GM12878 (cell line): ENCODE data around the gene HHLA2.

Experiments used
- ATF2 ChIP-seq: IDR thresholded peaks from 2 replicates; pipeline ENCODE4 v1.6.1; 2012; ENCODE audit warnings: low read length, inconsistent platforms
- ATF3 ChIP-seq: IDR thresholded peaks from 2 replicates; pipeline ENCODE4 v1.6.1; 2011; ENCODE audit warnings: low read depth, mild to moderate bottlenecking, low read length, moderate library complexity, borderline replicate concordance; ENCODE audit errors: extremely low read depth
- CREB1 ChIP-seq: IDR thresholded peaks from 2 replicates; pipeline ENCODE4 v1.6.1; 2012; ENCODE audit warnings: low read depth, mild to moderate bottlenecking, inconsistent platforms
- CREM ChIP-seq: IDR thresholded peaks from 2 replicates; pipeline ENCODE4 v1.6.1; 2014; ENCODE audit warnings: antibody characterized with exemption, low read depth
- CTCF ChIP-seq, 3 experiments: IDR thresholded peaks in 2 of 3; conservative IDR thresholded peaks in 1 of 3; 2 replicates each; pipeline ENCODE4 v1.5.1; 2011; ENCODE audit warnings: low read depth in 3 of 3, low read length in 3 of 3, mild to moderate bottlenecking in 3 of 3, control low read depth in 2 of 3, moderate library complexity in 2 of 3, inconsistent platforms in 1 of 3, mixed read lengths in 1 of 3; ENCODE audit not compliant: control insufficient read depth in 2 of 3, insufficient read depth in 1 of 3; ENCODE audit errors: extremely low read depth in 1 of 3
- EP300 ChIP-seq, 2 experiments: fragments of 150-350 bp in 1 of 2; IDR thresholded peaks; 2 replicates each; pipeline ENCODE4 v1.6.1; 2011 to 2012; ENCODE audit warnings: low read depth in 2 of 2, low read length in 2 of 2, borderline replicate concordance in 1 of 2, improper control_type of control experiment in 1 of 2, inconsistent platforms in 1 of 2; ENCODE audit not compliant: control insufficient read depth in 1 of 2
- EZH2 ChIP-seq: IDR thresholded peaks from 2 replicates; pipeline ENCODE4 v1.6.1; 2012; ENCODE audit warnings: low read depth, mild to moderate bottlenecking, control low read depth, inconsistent platforms, low read length, borderline replicate concordance; ENCODE audit not compliant: control insufficient read depth
- FOXK2 ChIP-seq: fragments of 450-650 bp; IDR thresholded peaks from 2 replicates; pipeline ENCODE4 v1.6.1; 2017; ENCODE audit warnings: mild to moderate bottlenecking, moderate library complexity
- HDAC2 ChIP-seq: fragments of 200-600 bp; sonication (generic); IDR thresholded peaks from 2 replicates; pipeline ENCODE4 v1.6.1; 2017
- NR2C1 ChIP-seq: fragments of 450-650 bp; IDR thresholded peaks from 2 replicates; pipeline ENCODE4 v1.6.1; 2017; ENCODE audit warnings: antibody characterized with exemption, mild to moderate bottlenecking, moderate library complexity
- PBX3 ChIP-seq: IDR thresholded peaks from 2 replicates; pipeline ENCODE4 v1.6.1; 2011; ENCODE audit warnings: mild to moderate bottlenecking, low read depth, low read length, moderate library complexity; ENCODE audit not compliant: insufficient replicate concordance
- PKNOX1 ChIP-seq: fragments of 450-650 bp; IDR thresholded peaks from 2 replicates; pipeline ENCODE4 v1.6.1; 2016; ENCODE audit warnings: mild to moderate bottlenecking
- SIN3A ChIP-seq: IDR thresholded peaks from 2 replicates; pipeline ENCODE4 v1.6.1; 2012; ENCODE audit warnings: low read depth, low read length, improper control_type of control experiment
- SRF ChIP-seq, 2 experiments: IDR thresholded peaks; 2 replicates each; pipeline ENCODE4 v1.6.1; 2011; ENCODE audit warnings: low read depth in 2 of 2, low read length in 2 of 2, mild to moderate bottlenecking in 1 of 2, moderate library complexity in 1 of 2

GRCh38 chr3:108401836-108402235 is 105.5 kb downstream of the HHLA2 start:
- TF ChIP-seq SRF (IDR thresholded peaks at IDR 0.05; ENCODE audit: low read depth in 2 of 2, low read length in 2 of 2), result no peak
- TF ChIP-seq CTCF (IDR thresholded peaks at IDR 0.05 in 2 of 3, conservative IDR thresholded peaks at IDR 0.05 in 1 of 3; ENCODE audit: control insufficient read depth in 2 of 3, extremely low read depth in 1 of 3, insufficient read depth in 1 of 3, low read depth in 3 of 3, low read length in 3 of 3), result no peak
- TF ChIP-seq ATF2, result no peak
- no peak for TF ChIP-seq PKNOX1
- TF ChIP-seq CREB1, result no peak
- no peak for TF ChIP-seq CREM
- no peak for TF ChIP-seq PBX3
- TF ChIP-seq NR2C1, result no peak
- TF ChIP-seq ATF3, result no peak
- no peak for TF ChIP-seq SIN3A
- TF ChIP-seq HDAC2, result no peak
- no peak for TF ChIP-seq FOXK2
- no peak for TF ChIP-seq EZH2
- TF ChIP-seq EP300 (IDR thresholded peaks at IDR 0.05; ENCODE audit: borderline replicate concordance in 1 of 2, control insufficient read depth in 1 of 2, low read depth in 2 of 2, low read length in 2 of 2), result no peak
